Activated CD4-positive, alpha-beta T cell treated with anti-CD3 and anti-CD28 coated beads for 36 hours (primary cell): Measurements from ENCODE around the gene ABCC1. TPM values are rescaled to one million over a fixed set of nuclear protein-coding genes. Genes with fewer than 3 reads are reported as not detected.
"Not testable (repeated sequence)": the region's sequence is repeated elsewhere in the genome, so short reads cannot be mapped to it uniquely, and the experiment has no call there.

Experiments used
- ATAC-seq: fragments of 200-7000 bp; cut with Tn5 transposase; one replicate; pipeline ENCODE4 v1.10.0; 2021; ENCODE audit warnings: mild to moderate bottlenecking, moderate library complexity
- CTCF ChIA-PET: fragments of 350-600 bp; sonication (Branson Sonifier 250); formaldehyde crosslinking; loops from one replicate; lab custom pipeline; 2021; ENCODE audit warnings: antibody characterized with exemption; lab: Charles Lee
- POLR2A ChIA-PET: fragments of 350-600 bp; sonication (Branson Sonifier 250); formaldehyde crosslinking; loops from one replicate; lab custom pipeline; 2021; ENCODE audit warnings: antibody characterized with exemption, inconsistent platforms; lab: Charles Lee
- DNase-seq: peaks from one replicate; pipeline ENCODE4 v3.0.0-alpha.2; 2020
- H3K27ac Mint-ChIP-seq: one replicate; pipeline ENCODE4 v1.8.0; 2021; ENCODE audit warnings: mixed read lengths
- H3K27me3 Mint-ChIP-seq: one replicate; pipeline ENCODE4 v1.8.0; 2021; ENCODE audit warnings: mixed read lengths
- H3K36me3 Mint-ChIP-seq: one replicate; pipeline ENCODE4 v1.8.0; 2021; ENCODE audit warnings: low read depth, mixed read lengths
- H3K4me1 Mint-ChIP-seq: one replicate; pipeline ENCODE4 v1.8.0; 2021; ENCODE audit warnings: mixed read lengths
- H3K4me3 Mint-ChIP-seq: one replicate; pipeline ENCODE4 v1.8.0; 2021; ENCODE audit warnings: mild to moderate bottlenecking, moderate library complexity, mixed read lengths
- H3K9me3 Mint-ChIP-seq: one replicate; pipeline ENCODE4 v1.8.0; 2021; ENCODE audit warnings: low read depth, mixed read lengths
- intact Hi-C, 2 experiments: fragments of 100-400 bp; cut with DNase I in 1 of 2; cut with micrococcal nuclease in 1 of 2; formaldehyde crosslinking; loops; one replicate each; pipeline versions ENCODE4 v1.14.2 to v1.15.1; 2022 to 2024; cut with DNase I, micrococcal nuclease
- total RNA-seq, 2 experiments: library from RNA; stranded (reverse); gene quantifications; one replicate each; pipeline ENCODE4 v1.2.3, GENCODE V29; 2021

ABCC1 gene
- total RNA-seq, 2 experiments from 2014 or later: 57.8 to 65.1 TPM

GRCh38 chr16:16146380-16147315 lies 197.2 kb downstream of the ABCC1 start:
- H3K36me3 Mint-ChIP-seq: peaks cover 18% of the 10 kb centered on the region
- DNase-seq (no peak), ATAC-seq (no peak)
- no peaks in the 10 kb centered on the region for H3K9me3 Mint-ChIP-seq
- H3K4me1 Mint-ChIP-seq: no peaks in the 10 kb centered on the region
- intact Hi-C loops: no loop called here
- H3K27me3 Mint-ChIP-seq: no peaks in the 10 kb centered on the region
- H3K4me3 Mint-ChIP-seq: no peak overlapping the region
- no peak overlapping the region for H3K27ac Mint-ChIP-seq
- CTCF ChIA-PET: interaction anchor here (1.0 kb wide), 1 partner anchor 33 kb away, joined by 3 read pairs; no protein-coding TSS in a partner anchor
- POLR2A ChIA-PET: no interaction called here

- Mint-ChIP-seq H3K27me3 (no peaks in the 10 kb centered on the region), H3K27ac (no peak overlapping the region), H3K9me3 (no peaks in the 10 kb centered on the region), H3K4me3 (no peak overlapping the region), H3K36me3 (peaks cover 13% of the 10 kb centered on the region), H3K4me1 (no peaks in the 10 kb centered on the region)
- no peak for DNase-seq
- ATAC-seq: no peak
- intact Hi-C loops: no loop called here
- ChIA-PET POLR2A (no interaction called here), CTCF (interaction anchor here (0.6 to 1.0 kb wide), 2 partner anchors 32 to 273 kb away, joined by 3 to 4 read pairs; no protein-coding TSS in a partner anchor)
Observed at GRCh38 chr16:16147316-16147999, 198.0 kb downstream of the ABCC1 start.

- H3K27ac Mint-ChIP-seq, intact Hi-C loops, H3K27me3 Mint-ChIP-seq, H3K4me3 Mint-ChIP-seq, DNase-seq, POLR2A ChIA-PET, ATAC-seq, H3K4me1 Mint-ChIP-seq, H3K9me3 Mint-ChIP-seq: not testable (repeated sequence)
- peaks cover 10% of the 10 kb centered on the region for H3K36me3 Mint-ChIP-seq
- CTCF ChIA-PET: interaction anchor here (0.6 to 1.0 kb wide), 2 partner anchors 274 to 327 kb away, joined by 3 to 4 read pairs; no protein-coding TSS in a partner anchor
Observed at GRCh38 chr16:16148000-16148599, 198.7 kb downstream of the ABCC1 start.

- no peak for ATAC-seq
- intact Hi-C loops: no loop called here
- peaks cover 9% of the 10 kb centered on the region for H3K36me3 Mint-ChIP-seq
- H3K27me3 Mint-ChIP-seq: no peaks in the 10 kb centered on the region
- no peak overlapping the region for H3K4me3 Mint-ChIP-seq
- no peaks in the 10 kb centered on the region for H3K9me3 Mint-ChIP-seq
- H3K27ac Mint-ChIP-seq: no peak overlapping the region
- H3K4me1 Mint-ChIP-seq: no peaks in the 10 kb centered on the region
- ChIA-PET POLR2A (no interaction called here), CTCF (interaction anchor here (1.0 kb wide), 1 partner anchor 328 kb away, joined by 3 read pairs; no protein-coding TSS in a partner anchor)
- no peak for DNase-seq
Observed at GRCh38 chr16:16148755-16149154, 199.3 kb downstream of the ABCC1 start.

- Mint-ChIP-seq H3K27me3 (no peaks in the 10 kb centered on the region), H3K9me3 (no peaks in the 10 kb centered on the region), H3K36me3 (peaks cover 5% of the 10 kb centered on the region), H3K4me3 (no peak overlapping the region), H3K27ac (no peak overlapping the region), H3K4me1 (no peaks in the 10 kb centered on the region)
- ChIA-PET CTCF (no interaction called here), POLR2A (no interaction called here)
- intact Hi-C loops: no loop called here
- no peak for ATAC-seq
- no peak for DNase-seq
Observed at GRCh38 chr16:16149710-16150116, 200.3 kb downstream of the ABCC1 start.

GRCh38 chr16:16150117-16150877 lies 200.9 kb downstream of the ABCC1 start:
- Mint-ChIP-seq H3K27me3 (peaks cover 5% of the 10 kb centered on the region), H3K9me3 (no peaks in the 10 kb centered on the region), H3K36me3 (peaks cover 5% of the 10 kb centered on the region), H3K4me3 (no peak overlapping the region), H3K27ac (no peak overlapping the region), H3K4me1 (no peaks in the 10 kb centered on the region)
- CTCF ChIA-PET: no interaction called here
- DNase-seq (no peak), ATAC-seq (no peak)
- intact Hi-C loops: no loop called here
- POLR2A ChIA-PET: no interaction called here

- CTCF ChIA-PET: no interaction called here
- no peak overlapping the region for H3K27ac Mint-ChIP-seq
Observed at GRCh38 chr16:16150878-16151152, 201.4 kb downstream of the ABCC1 start.

GRCh38 chr16:16151315-16151714 lies 201.9 kb downstream of the ABCC1 start:
- H3K9me3 Mint-ChIP-seq: no peaks in the 10 kb centered on the region
- POLR2A ChIA-PET: no interaction called here
- ATAC-seq (peak; percentile 23), DNase-seq (no peak)
- H3K27me3 Mint-ChIP-seq: peaks cover 5% of the 10 kb centered on the region
- CTCF ChIA-PET: no interaction called here
- no peak overlapping the region for H3K27ac Mint-ChIP-seq
- intact Hi-C loops: no loop called here
- no peaks in the 10 kb centered on the region for H3K36me3 Mint-ChIP-seq
- no peak overlapping the region for H3K4me3 Mint-ChIP-seq
- no peaks in the 10 kb centered on the region for H3K4me1 Mint-ChIP-seq

More at GRCh38 chr16:16150878-16151152, 201.4 kb downstream of the ABCC1 start:
- Mint-ChIP-seq H3K4me1 (no peaks in the 10 kb centered on the region), H3K4me3 (no peak overlapping the region), H3K36me3 (peaks cover 3% of the 10 kb centered on the region), H3K27me3 (peaks cover 5% of the 10 kb centered on the region), H3K9me3 (no peaks in the 10 kb centered on the region)
- DNase-seq (no peak), ATAC-seq (no peak)
- intact Hi-C loops: no loop called here
- POLR2A ChIA-PET: no interaction called here

- intact Hi-C loops, H3K4me3 Mint-ChIP-seq, H3K36me3 Mint-ChIP-seq, CTCF ChIA-PET, H3K27me3 Mint-ChIP-seq, ATAC-seq, H3K4me1 Mint-ChIP-seq, H3K9me3 Mint-ChIP-seq, DNase-seq, H3K27ac Mint-ChIP-seq, POLR2A ChIA-PET: not testable (repeated sequence)
Observed at GRCh38 chr16:16153000-16153399, 203.6 kb downstream of the ABCC1 start.

GRCh38 chr16:16154281-16154951 lies 205.0 kb downstream of the ABCC1 start:
- Mint-ChIP-seq H3K27me3 (peaks cover 5% of the 10 kb centered on the region), H3K4me1 (no peaks in the 10 kb centered on the region), H3K9me3 (peaks cover 7% of the 10 kb centered on the region), H3K27ac (no peak overlapping the region), H3K4me3 (no peak overlapping the region), H3K36me3 (no peaks in the 10 kb centered on the region)
- POLR2A ChIA-PET: no interaction called here
- DNase-seq: no peak
- ATAC-seq: no peak
- intact Hi-C loops: no loop called here
- CTCF ChIA-PET: no interaction called here

GRCh38 chr16:16155234-16155633 lies 205.8 kb downstream of the ABCC1 start:
- Mint-ChIP-seq H3K27ac (no peak overlapping the region), H3K36me3 (no peaks in the 10 kb centered on the region), H3K9me3 (peaks cover 7% of the 10 kb centered on the region), H3K27me3 (peaks cover 5% of the 10 kb centered on the region), H3K4me3 (no peak overlapping the region), H3K4me1 (no peaks in the 10 kb centered on the region)
- DNase-seq: no peak
- POLR2A ChIA-PET: no interaction called here
- CTCF ChIA-PET: no interaction called here
- ATAC-seq: no peak
- intact Hi-C loops: no loop called here
